CD4-positive, alpha-beta T cell treated with Interleukin-21 for 1 hour (primary cell): ENCODE data around the gene PIP4P1.

ENCODE experiments used
- DNase-seq: peaks from one replicate; pipeline ENCODE4 v3.0.0-alpha.2; 2020

PIP4P1 gene

DNA sequence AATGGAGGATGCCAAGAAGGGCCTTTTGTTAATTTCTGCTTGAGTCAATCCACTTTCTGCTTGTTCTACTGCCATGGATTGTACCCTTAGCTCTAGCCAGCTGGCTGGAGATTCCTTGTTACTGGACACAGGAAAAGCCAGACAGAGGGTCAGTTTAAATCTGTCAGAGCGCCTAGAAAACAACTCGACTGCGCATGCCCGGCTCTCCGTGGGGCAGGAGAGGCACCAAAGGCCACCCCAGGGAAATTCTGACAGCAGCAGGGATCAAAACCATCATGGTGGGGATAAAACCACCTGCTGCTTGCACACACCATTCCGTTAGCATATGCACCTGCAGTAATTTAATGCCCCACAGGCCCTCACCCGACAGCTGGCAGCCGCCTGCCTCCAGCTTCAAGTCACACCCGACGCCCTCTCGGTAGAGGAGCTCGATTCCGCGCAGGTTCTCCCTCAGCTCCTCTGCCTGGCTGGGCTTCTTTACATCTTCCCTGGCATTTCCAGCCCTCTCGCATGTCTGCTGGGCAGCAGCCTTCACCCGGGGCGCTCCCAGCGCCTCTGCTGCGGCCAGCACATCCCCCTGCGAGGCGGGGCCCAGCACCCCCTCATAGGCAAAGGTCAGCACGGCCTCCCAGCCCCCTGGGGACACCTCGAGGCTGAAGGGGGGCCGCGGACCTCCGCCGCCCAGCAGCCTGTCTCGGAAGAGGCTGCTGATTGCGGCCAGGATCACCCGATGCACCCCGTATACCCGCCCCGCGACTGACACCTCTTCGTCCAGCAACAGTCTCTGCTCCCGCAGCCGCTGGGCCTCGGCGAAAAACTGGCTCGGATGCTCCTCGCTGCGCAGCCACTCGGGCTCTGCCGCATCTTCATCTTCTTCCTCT lies 26.3 kb downstream of the PIP4P1 start:
- no peak for DNase-seq

DNA sequence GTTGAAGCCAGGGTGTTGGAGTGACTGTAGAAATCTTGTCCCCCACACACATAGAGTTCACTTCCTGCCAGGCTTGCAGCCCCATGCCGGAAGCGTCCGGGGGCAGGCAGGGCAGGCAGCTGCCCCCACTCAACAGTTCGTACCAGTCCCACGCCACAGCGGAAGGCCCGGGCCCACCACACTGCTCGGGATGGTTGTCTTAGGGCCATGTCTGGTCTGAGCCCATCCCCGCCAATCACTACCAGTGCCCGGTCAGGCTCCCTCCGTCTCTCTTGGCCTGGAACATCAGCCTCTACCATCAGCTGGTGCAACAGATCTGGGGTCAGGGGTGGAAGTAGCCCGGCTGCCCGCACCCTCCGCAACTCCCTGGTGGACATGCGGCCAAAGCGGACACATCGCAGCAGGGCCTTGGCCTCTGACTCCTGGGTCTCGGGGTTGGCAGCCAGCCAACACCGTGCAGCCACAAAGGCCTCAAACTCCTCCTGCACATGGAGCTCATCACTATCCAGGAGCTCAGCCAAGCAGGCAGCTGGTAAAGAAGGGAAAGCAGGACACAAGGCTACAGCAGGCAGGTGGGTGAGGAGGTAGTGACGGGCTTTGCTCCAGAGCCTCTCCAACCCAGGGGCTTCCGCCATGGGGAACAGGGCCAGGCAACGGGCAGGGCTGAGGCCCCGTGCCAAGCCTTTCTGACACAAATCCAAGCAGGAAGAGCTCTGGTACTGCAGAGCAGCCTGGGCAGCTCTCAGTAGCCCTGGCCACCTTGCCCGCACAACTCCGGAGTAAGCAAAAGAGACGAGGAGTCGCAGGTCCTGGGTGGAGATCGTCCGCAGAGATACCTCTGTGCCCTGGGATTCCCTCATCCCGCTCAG lies 31.2 kb downstream of the PIP4P1 start:
- DNase-seq: no peak

DNA sequence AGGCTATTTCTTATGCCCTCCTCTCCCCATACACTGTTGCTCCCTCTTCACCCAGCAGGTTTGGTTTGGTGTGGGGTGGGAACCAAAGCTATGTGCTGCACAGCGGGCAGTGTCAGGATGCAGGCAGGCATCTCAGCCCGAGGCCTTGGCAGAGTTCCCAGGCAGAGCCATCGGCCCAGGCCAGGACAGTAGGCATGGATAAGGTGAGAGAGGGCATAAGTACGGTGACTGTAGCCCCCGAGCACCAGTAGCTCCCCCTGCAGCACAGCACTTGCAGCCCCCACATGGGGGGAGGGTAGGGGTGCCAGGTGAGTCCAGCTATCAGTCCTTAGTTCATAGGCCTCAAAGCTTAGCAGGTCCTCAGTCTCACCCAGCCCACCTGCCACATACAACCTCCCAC lies 32.4 kb downstream of the PIP4P1 start:
- no peak for DNase-seq

DNA sequence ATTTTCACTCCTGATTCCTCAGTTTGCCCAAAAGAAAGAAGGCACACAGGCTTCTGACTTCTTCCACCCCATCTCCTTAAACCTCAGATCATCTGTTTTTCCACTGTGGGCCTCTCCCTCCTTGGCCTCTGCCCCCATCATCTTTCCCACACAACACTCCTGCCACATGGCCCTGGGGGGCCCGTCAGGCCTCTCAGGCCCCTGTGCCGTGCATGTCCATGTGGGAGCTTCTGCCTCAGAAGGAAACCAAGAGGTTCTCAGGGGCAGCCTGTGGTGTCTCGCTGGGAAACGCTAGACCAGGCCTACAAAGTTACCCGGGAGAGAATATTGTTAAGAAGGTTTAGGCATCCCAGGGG lies 33.2 kb downstream of the PIP4P1 start:
- DNase-seq: no peak

DNA sequence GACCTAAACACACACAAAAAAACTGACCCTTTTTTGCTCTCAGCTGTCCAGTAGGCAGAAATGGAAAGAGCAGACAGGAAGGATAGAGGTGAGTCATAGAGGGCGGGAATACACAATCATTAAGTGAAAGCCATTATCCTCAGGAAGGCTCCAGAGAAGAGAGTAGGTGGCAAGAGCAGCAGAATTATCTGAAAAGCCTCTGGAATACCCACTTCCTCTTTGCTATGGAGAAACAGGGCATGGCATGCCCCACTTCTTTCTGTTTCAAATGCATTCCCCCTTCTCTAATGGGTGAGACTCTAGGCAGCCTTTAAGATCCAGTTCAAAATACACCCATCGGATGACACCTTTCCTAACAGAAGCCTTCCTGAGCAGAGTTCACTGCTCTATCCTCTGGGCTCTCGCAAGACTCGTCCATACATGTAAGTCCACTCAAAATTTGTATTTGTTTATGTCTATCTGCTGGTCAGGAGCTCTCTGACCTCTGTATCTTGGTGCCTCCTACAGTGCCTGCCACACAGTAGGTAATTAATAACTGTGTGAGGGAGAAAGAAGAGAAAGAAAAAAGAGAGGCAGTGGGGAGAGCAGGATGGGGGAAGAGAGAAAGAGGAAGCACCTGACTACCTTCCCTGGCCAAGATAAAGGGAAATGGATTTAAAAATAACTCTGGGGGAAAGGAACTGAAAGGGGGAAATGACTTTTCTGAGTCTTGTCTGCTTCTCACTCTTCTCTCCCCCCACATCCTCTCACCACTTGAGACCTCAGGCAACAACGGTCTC lies 33.8 kb downstream of the PIP4P1 start:
- no peak for DNase-seq

DNA sequence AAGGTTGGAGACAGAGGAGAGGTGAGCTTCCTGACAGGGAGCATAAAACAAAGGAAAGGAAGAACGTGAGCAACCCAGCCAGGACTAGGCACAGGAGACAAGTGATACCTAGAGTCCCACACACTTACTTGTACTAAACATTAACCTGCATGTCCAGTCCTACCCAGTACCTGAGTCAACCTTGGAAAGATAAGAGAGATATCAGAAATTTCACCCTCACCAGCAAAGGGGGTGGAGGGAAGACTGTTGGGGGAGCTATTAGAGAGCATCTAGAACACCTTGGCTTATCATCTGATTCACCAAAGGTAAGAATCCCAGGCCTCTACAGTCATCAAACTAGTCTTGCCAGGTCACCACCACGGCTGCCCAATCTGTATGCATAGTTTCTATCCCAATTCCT lies 36.4 kb downstream of the PIP4P1 start:
- DNase-seq: no peak

DNA sequence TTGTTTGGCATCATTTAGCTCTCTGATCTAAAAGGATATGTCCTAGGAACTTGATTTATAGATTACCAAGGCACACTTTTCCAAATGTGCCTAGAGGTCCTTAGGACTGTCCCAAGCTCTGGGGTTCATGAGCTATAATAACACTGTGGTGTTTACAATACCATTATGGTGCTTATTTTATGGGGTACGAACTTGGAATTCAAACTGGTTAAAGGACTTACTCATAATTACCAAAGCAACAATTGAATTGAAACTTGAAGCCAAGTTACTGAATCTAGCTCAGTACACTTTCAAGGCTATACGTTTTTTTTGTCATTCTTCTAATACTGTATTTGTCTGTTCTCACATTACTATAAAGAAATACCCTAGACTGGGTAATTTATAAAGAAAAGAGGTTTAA lies 38.3 kb downstream of the PIP4P1 start:
- DNase-seq: no peak

DNA sequence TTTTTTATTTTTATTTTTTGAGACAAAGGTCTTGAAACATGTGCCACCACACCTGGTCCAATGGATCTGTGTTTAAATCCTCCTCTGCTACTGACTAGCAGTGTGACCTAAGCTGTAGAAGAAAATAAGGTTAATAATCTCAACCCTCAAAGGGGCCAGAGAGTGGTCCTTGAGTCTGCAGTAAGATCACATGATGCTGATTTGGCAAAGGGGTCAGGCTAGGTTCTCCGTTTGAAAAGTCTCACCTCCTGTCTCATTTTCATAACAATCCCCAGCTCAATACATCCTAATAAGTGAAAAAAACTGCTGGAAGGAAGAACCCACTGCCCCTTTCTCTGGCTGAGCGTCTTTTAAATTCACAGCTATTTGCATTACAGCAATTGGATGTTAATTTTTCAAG lies 40.0 kb downstream of the PIP4P1 start:
- DNase-seq: no peak

DNA sequence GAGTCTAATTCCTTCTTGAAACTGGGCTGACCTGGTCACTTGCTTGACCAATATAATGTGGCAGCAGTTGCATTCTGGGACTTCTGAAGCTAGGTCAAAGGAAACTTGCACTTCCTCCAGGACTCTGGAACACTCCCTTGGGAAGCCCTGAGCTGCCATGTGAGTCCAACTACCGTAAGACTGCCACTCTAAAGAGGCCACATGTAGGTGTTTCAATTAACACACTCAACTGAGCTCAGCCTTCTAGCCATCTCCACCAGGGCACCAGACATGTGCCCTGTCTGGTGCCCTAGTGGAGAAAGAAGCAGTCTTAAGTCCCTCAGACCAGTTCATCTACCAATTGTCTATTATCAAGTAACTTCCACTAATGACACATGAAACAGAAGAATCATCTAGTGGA lies 41.8 kb downstream of the PIP4P1 start:
- DNase-seq: no peak

DNA sequence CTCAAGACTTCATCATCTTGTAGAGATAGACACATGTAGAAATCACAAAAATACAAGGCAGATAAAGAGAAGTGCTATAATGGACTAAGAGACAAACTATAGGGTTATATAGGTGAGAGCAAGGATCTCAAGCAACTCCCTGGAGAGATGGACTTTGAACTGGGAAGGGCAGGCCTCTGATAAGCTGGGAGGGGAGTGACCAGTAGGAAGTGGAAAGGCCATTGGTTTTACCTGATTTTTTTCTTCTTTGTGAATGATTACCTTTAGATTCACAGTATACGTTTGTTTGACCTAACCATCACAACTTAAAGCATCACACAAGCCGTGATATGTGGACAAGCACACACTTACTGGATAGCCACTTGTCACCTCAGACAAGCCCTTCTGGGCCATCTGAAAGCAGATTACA lies 42.7 kb downstream of the PIP4P1 start:
- no peak for DNase-seq

DNA sequence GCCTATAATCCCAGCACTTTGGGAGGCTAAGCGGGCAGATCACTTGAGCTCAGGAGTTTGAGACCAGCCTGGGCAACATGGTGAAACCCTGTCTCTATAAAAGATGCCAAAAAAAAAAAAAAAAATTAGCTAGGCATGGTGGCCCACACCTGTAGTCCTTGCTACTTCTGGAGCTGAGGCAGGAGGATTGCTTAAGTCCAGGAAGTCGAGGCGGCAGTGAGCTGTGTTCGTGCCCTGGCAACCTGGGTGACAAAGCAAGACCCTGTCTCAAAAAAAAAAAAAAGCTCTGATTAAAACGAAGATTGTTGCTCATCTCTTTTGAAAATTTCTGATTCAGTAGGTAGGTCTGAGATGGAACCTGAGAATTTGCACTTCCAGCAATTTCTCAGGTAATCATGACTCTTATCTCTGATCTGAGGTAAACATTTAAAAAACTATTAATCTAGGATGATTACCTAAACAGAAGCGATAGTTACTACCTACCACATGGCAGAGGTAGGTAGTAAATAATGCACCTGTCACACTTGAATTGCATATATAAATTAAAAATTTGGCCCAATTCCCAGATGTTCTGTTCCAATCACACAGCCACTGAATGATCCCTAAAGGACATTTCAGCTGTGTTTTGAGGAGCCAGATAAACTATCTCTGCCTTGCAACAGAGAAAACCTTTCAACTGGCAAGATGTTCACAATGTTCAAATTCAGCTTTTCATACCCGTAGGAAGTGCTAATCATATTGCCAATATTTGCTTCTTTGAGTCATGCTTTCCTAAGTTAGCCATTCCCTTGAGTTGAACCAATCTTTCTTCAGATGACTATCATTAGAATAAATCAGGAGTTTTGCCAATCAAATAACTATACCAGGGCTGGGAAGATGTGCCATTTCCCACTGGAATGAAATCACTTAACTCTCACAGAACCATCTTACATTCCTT lies 43.7 kb downstream of the PIP4P1 start:
- no peak for DNase-seq

DNA sequence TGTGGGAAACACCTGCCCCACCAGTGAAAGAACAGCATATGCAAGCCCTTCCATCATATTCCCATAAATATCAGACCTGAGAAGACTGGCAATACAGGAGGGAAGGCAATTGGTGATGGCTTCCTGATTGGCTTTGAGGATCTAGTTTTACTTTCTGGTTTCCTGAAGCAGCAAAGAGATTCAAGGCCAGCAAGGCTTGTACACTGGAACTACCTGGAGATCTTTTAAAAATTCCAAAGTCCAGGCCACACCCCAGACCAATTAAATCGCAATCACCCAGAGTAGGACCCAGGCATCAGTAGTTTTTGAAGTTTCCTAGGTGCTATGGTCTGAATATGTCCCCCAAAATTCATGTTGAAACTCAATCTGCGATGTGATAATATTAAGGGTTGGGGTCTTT lies 45.0 kb downstream of the PIP4P1 start:
- no peak for DNase-seq

DNA sequence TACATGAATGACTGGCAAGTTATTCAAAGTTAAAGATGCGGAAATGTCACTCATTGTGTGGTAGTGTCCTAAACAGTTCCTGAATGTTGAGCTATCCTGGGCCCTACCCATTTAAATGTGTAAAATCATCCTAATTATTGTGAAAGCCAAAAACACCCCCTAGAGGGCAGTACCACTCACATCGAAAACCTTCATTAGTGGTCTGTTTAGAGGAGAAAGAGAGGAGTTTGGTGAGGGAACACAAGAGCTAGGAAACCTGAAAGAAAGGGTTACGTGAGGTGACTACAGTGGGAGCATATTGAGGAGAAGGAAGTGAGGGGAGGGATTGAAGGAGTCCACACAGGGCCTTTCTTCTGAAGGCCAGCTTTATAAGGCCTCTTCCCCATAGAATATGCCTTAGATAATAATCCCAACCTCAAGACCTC lies 45.4 kb downstream of the PIP4P1 start:
- DNase-seq: peak; percentile 71

DNA sequence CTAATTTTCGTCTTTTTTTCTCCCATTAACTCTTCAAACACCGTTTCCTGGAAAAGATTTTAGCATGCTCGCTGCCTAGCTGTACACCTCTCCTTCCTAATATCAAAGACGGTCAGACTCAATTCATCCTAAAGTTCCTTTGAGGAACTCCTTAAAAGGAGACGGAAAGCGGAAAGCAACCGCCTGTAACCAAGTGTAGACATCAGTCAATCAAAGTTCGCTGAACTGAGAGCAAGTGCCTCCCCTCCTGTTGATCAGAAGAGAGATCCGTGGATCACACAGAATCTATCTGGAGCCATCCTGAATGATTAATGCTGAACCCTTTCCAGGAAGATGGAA lies 47.5 kb downstream of the PIP4P1 start:
- DNase-seq: peak; percentile 43

DNA sequence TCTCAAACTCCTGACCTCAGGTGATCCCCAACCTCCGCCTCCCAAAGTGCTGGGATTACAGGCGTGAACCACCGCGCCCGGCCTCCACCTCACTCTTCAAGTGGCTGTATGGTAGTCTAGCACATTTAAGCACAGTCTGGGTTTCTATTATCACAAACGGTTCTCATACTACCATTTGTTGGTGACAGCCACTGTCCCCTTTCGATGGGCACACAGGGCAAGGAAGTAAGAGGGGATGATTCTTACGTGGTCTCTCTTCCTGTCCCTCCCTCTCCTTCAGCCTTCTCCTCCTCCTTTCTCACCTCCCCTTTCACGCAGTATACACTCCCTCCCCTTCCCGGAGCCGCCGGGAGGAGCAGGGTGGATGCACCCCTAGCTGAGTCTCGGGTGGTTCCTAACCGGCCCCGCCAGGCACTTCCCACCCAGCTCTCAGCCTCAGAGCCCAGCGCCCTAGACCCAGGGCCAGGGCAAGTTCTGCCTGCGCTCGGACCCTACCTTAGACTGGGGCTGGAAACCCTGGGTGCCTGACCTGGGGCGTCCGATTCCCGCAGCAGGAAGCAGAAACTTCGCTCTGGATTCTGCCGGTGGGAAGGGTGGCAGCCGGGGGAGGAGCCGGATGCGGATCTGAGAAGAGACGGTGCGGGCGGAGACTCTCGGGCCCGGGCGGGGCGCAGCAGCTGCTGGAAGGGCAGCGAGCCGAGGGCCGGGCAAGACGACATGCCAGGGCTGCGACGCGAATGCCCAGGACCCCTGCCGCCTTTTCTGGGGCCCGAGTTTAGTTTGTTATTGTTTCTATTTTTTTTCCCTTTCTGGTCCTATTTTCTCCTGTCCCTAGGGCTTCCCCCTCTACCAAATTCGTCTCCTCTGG lies 48.1 kb downstream of the PIP4P1 start, which contains the start of gene TEP1:
Gene TEP1, minus strand, starts transcription at position 626 of the 868 bp plus-strand sequence. CDS start 5,062 bp downstream, outside the sequence.
- DNase-seq: peak; percentile 71

DNA sequence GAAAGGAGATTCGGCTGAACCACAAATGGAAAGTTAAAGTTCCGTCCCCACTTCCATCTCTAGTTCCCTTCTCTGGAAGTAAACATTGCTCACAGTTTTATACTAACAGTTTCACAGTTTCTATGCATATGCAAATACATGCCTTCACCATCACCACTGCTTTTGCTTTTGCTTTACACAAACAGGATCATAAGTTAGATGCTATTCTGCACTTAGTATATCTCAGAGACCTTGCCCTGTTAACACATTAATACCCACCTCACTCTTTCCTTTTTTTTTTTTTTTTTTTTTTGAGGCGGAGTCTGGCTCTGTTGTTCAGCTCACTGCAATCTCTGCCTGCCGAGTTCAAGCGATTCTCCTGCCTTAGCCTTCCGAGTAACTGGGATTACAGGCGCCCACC lies 48.8 kb downstream of the PIP4P1 start:
- peak; percentile 48 for DNase-seq

DNA sequence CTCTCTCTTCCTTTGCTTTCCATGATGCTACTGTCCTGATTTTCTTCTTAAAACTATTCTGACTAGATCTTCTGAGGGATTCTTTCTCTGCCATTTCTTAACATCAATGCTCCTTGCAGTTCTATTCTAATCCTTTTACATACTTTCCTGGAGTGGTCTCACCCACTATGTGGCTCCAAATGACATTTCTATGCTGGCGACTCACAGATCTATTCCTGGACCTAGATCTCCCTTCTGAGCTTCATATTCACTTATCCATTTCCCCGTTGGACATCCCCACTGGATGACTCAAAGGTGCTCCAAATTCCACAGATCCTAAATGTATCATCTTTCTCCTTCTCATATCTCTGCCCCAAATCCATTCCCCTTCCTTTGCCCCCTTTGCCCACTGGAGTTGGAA lies 52.0 kb downstream of the PIP4P1 start:
- no peak for DNase-seq
